HEK293 (cell line): ENCODE measurements around the gene LCN10.

Source experiments
- CTCF ChIA-PET: fragments of 350-600 bp; formaldehyde crosslinking; extraction: SDS; loops from one replicate; lab custom pipeline; 2021; ENCODE audit warnings: antibody characterized with exemption; lab: Yijun Ruan, JAX
- POLR2A ChIA-PET: fragments of 300-600 bp; formaldehyde crosslinking; extraction: SDS; loops from one replicate; lab custom pipeline; 2020; ENCODE audit warnings: antibody characterized with exemption, inconsistent platforms; lab: Yijun Ruan, JAX
- H3K27ac ChIP-seq: fragments of 200-500 bp; sonication (Bioruptor generic); 2 replicates; pipeline ENCODE4 v1.5.1; 2014; ENCODE audit warnings: low read depth, low read length, control low read depth, inconsistent platforms; ENCODE audit errors: extremely low read depth
- H3K36me3 ChIP-seq, 2 experiments: fragments of 200-500 bp in 1 of 2; sonication (Bioruptor generic) in 1 of 2; 1 replicate in 1 of 2; 2 replicates in 1 of 2; pipeline ENCODE4 v1.5.1; 2014 to 2017; ENCODE audit warnings: inconsistent platforms in 2 of 2, low read length in 2 of 2; ENCODE audit not compliant: control insufficient read depth in 2 of 2, insufficient read depth in 1 of 2
- H3K4me1 ChIP-seq: fragments of 200-500 bp; sonication (Bioruptor generic); 2 replicates; pipeline ENCODE4 v1.5.1; 2014; ENCODE audit warnings: mild to moderate bottlenecking, low read length, inconsistent platforms; ENCODE audit not compliant: control insufficient read depth, insufficient read depth
- H3K4me3 ChIP-seq: 2 replicates; pipeline ENCODE4 v1.5.1; 2011; ENCODE audit warnings: low read depth, mild to moderate bottlenecking, control low read depth, low read length, moderate library complexity
- H3K9me3 ChIP-seq: fragments of 200-500 bp; sonication (Bioruptor generic); 2 replicates; pipeline ENCODE4 v1.5.1; 2014; ENCODE audit warnings: low read depth, low read length, inconsistent platforms; ENCODE audit not compliant: control insufficient read depth, insufficient read depth
- EGR2 ChIP-seq: fragments of 450-650 bp; formaldehyde crosslinking; IDR thresholded peaks from 2 replicates; pipeline ENCODE4 v1.5.1; 2016; ENCODE audit warnings: low read depth, missing biosample characterization, missing genetic modification characterization
- HOXD13 ChIP-seq: sonication (generic); formaldehyde crosslinking; IDR thresholded peaks from 2 replicates; pipeline ENCODE4 v1.8.0; 2022; ENCODE audit warnings: missing genetic modification reagents, borderline replicate concordance
- KLF1 ChIP-seq: fragments of 450-650 bp; formaldehyde crosslinking; IDR thresholded peaks from 2 replicates; pipeline ENCODE4 v1.5.1; 2016; ENCODE audit warnings: missing biosample characterization, missing genetic modification characterization
- KLF16 ChIP-seq: fragments of 450-650 bp; formaldehyde crosslinking; IDR thresholded peaks from 2 replicates; pipeline ENCODE4 v1.5.1; 2017; ENCODE audit warnings: missing biosample characterization, missing genetic modification characterization
- PATZ1 ChIP-seq: fragments of 450-650 bp; formaldehyde crosslinking; IDR thresholded peaks from 2 replicates; pipeline ENCODE4 v1.5.1; 2016; ENCODE audit warnings: missing biosample characterization, missing genetic modification characterization
- TCF7L2 ChIP-seq: IDR thresholded peaks from 2 replicates; pipeline ENCODE4 v1.6.1; 2011; ENCODE audit warnings: low read depth, mild to moderate bottlenecking, inconsistent platforms, low read length, moderate library complexity, borderline replicate concordance
- ZFHX2 ChIP-seq: fragments of 450-650 bp; formaldehyde crosslinking; conservative IDR thresholded peaks from 2 replicates; pipeline ENCODE4 v1.5.1; 2016; ENCODE audit warnings: missing biosample characterization, missing genetic modification characterization
- ZFP41 ChIP-seq: fragments of 450-650 bp; formaldehyde crosslinking; IDR thresholded peaks from 2 replicates; pipeline ENCODE4 v1.5.1; 2016; ENCODE audit warnings: missing biosample characterization, missing genetic modification characterization, borderline replicate concordance
- ZNF132 ChIP-seq: fragments of 450-650 bp; formaldehyde crosslinking; IDR thresholded peaks from 2 replicates; pipeline ENCODE4 v1.5.1; 2017; ENCODE audit warnings: missing biosample characterization, missing genetic modification characterization, borderline replicate concordance
- ZNF140 ChIP-seq: fragments of 450-650 bp; formaldehyde crosslinking; IDR thresholded peaks from 2 replicates; pipeline ENCODE4 v1.5.1; 2016; ENCODE audit warnings: missing biosample characterization, missing genetic modification characterization
- ZNF184 ChIP-seq: fragments of 450-650 bp; IDR thresholded peaks from 2 replicates; pipeline ENCODE4 v1.5.1; 2018; ENCODE audit warnings: missing biosample characterization, mild to moderate bottlenecking, missing genetic modification characterization
- ZNF26 ChIP-seq: fragments of 450-650 bp; formaldehyde crosslinking; IDR thresholded peaks from 2 replicates; pipeline ENCODE4 v1.5.1; 2016; ENCODE audit warnings: missing biosample characterization, missing genetic modification characterization
- ZNF311 ChIP-seq: fragments of 450-650 bp; formaldehyde crosslinking; IDR thresholded peaks from 2 replicates; pipeline ENCODE4 v1.5.1; 2017; ENCODE audit warnings: missing biosample characterization, missing genetic modification characterization, borderline replicate concordance
- ZNF341 ChIP-seq: fragments of 450-650 bp; formaldehyde crosslinking; IDR thresholded peaks from 2 replicates; pipeline ENCODE4; 2016; ENCODE audit warnings: low read depth, missing biosample characterization, missing genetic modification characterization
- ZNF354C ChIP-seq: fragments of 450-650 bp; formaldehyde crosslinking; IDR thresholded peaks from 2 replicates; pipeline ENCODE4 v1.5.1; 2016; ENCODE audit warnings: missing biosample characterization, missing genetic modification characterization, low read depth, borderline replicate concordance
- ZNF394 ChIP-seq: fragments of 450-650 bp; formaldehyde crosslinking; IDR thresholded peaks from 2 replicates; pipeline ENCODE4 v1.5.1; 2016; ENCODE audit warnings: missing biosample characterization, missing genetic modification characterization, mild to moderate bottlenecking, moderate library complexity, borderline replicate concordance
- ZNF416 ChIP-seq: fragments of 450-650 bp; formaldehyde crosslinking; IDR thresholded peaks from 2 replicates; pipeline ENCODE4 v1.5.1; 2016; ENCODE audit warnings: missing biosample characterization, missing genetic modification characterization
- ZNF510 ChIP-seq: fragments of 450-650 bp; formaldehyde crosslinking; IDR thresholded peaks from 2 replicates; pipeline ENCODE4 v1.5.1; 2018; ENCODE audit warnings: mild to moderate bottlenecking, missing genetic modification characterization, missing biosample characterization; ENCODE audit not compliant: insufficient replicate concordance
- ZNF548 ChIP-seq: fragments of 450-650 bp; formaldehyde crosslinking; IDR thresholded peaks from 2 replicates; pipeline ENCODE4 v1.5.1; 2016; ENCODE audit warnings: missing biosample characterization, missing genetic modification characterization
- ZNF561 ChIP-seq: fragments of 450-650 bp; IDR thresholded peaks from 2 replicates; pipeline ENCODE4 v1.5.1; 2018; ENCODE audit warnings: missing biosample characterization, missing genetic modification characterization, borderline replicate concordance
- ZNF658 ChIP-seq: fragments of 450-650 bp; formaldehyde crosslinking; IDR thresholded peaks from 2 replicates; pipeline ENCODE4; 2016; ENCODE audit warnings: missing biosample characterization, missing genetic modification characterization
- ZNF747 ChIP-seq: fragments of 450-650 bp; formaldehyde crosslinking; IDR thresholded peaks from 2 replicates; pipeline ENCODE4 v1.5.1; 2016; ENCODE audit warnings: missing biosample characterization, missing genetic modification characterization
- ZSCAN5A ChIP-seq: fragments of 450-650 bp; formaldehyde crosslinking; IDR thresholded peaks from 2 replicates; pipeline ENCODE4 v1.5.1; 2016; ENCODE audit warnings: missing biosample characterization, missing genetic modification characterization

Gene LCN10

GRCh38 chr9:136750526-136750925 lies 7.8 kb upstream of the LCN10 start (continued):
- no peak for TF ChIP-seq ZNF26 (tag by site-specific recombination)
- no peak for TF ChIP-seq ZNF341 (tag by site-specific recombination)
- TF ChIP-seq ZNF394 (tag by site-specific recombination): no peak
- TF ChIP-seq ZNF140: no peak
- TF ChIP-seq KLF16 (tag by site-specific recombination): no peak

- CTCF ChIA-PET: interaction anchor here (0.7 to 1.5 kb wide), 2 partner anchors 9 to 652 kb away, joined by 3 to 12 read pairs; partner anchors contain the start of gene LCN8
- H3K4me1 ChIP-seq: no peaks in the 10 kb centered on the region
- H3K36me3 ChIP-seq: no peaks in the 10 kb centered on the region
- no peak overlapping the region for H3K27ac ChIP-seq
- TF ChIP-seq HOXD13 (CRISPR knock-in tag) (no peak), ZFP41 (no peak), ZNF510 (tag by site-specific recombination) (no peak), ZNF747 (tag by site-specific recombination) (no peak), PATZ1 (tag by site-specific recombination) (no peak), ZNF658 (no peak), TCF7L2 (no peak), ZNF354C (tag by site-specific recombination) (no peak), KLF1 (tag by site-specific recombination) (no peak), ZNF416 (tag by site-specific recombination) (no peak), ZFHX2 (no peak), ZSCAN5A (tag by site-specific recombination) (no peak), ZNF561 (tag by site-specific recombination) (no peak), ZNF132 (tag by site-specific recombination) (no peak), EGR2 (tag by site-specific recombination) (no peak), ZNF311 (tag by site-specific recombination) (no peak), ZNF184 (no peak), ZNF548 (tag by site-specific recombination) (no peak)
- TF ChIP-seq, all 188 proteins: peak for 0
- no peaks in the 10 kb centered on the region for H3K9me3 ChIP-seq
- POLR2A ChIA-PET: interaction anchor here (5.1 kb wide), 1 partner anchor 21 kb away, joined by 21 read pairs; no protein-coding TSS in a partner anchor
- no peak overlapping the region for H3K4me3 ChIP-seq
Observed at GRCh38 chr9:136748666-136749611, 6.2 kb upstream of the LCN10 start.
